Prostate gland (tissue), 2 donors: ENCODE measurements around the gene OGT. TPM values are rescaled to one million over a fixed set of nuclear protein-coding genes. Genes with fewer than 3 reads are reported as not detected.

Source experiments
- DNase-seq: peaks from one replicate; pipeline ENCODE4 v3.0.0-alpha.2; 2019; ENCODE audit warnings: low spot score
- H3K27ac ChIP-seq, 2 donors: fragments of 200-600 bp; sonication (generic); 2 replicates each; pipeline ENCODE4 v1.5.1; 2017 to 2019
- H3K27me3 ChIP-seq: fragments of 200-600 bp; sonication (generic); replicated peaks from 2 replicates; pipeline ENCODE4 v1.5.1; 2019; ENCODE audit not compliant: insufficient read depth
- H3K36me3 ChIP-seq, 2 donors: fragments of 200-600 bp; sonication (generic); 1 replicate in 1 of 2; 2 replicates in 1 of 2; pipeline versions ENCODE4 v1.5.1 to v1.8.1; 2017 to 2019
- H3K4me1 ChIP-seq: fragments of 200-600 bp; sonication (generic); replicated peaks from 2 replicates; pipeline ENCODE4 v1.5.1; 2019
- H3K4me3 ChIP-seq, 2 donors: fragments of 200-600 bp; sonication (generic); 2 replicates each; pipeline ENCODE4 v1.5.1; 2017 to 2019
- H3K9me3 ChIP-seq: fragments of 200-600 bp; sonication (generic); 2 replicates; pipeline ENCODE4 v1.5.1; 2017
- CTCF ChIP-seq, 4 experiments: fragments of 200-600 bp in 2 of 4; fragments of 450-650 bp in 2 of 4; sonication (generic) in 2 of 4; IDR thresholded peaks; 1 replicate in 3 of 4; 2 replicates in 1 of 4; pipeline ENCODE4 v1.5.1; 2016 to 2019; ENCODE audit warnings: antibody characterized with exemption in 4 of 4, mild to moderate bottlenecking in 2 of 4, moderate library complexity in 2 of 4
- POLR2A ChIP-seq: fragments of 450-650 bp; IDR thresholded peaks from one replicate; pipeline ENCODE4 v1.6.1; 2016; ENCODE audit warnings: antibody characterized with exemption, mild to moderate bottlenecking
- POLR2AphosphoS5 ChIP-seq: sonication (generic); formaldehyde crosslinking; IDR thresholded peaks from one replicate; pipeline ENCODE4 v1.6.1; 2017; ENCODE audit warnings: antibody characterized with exemption
- WGBS: methylation state at CpG from one replicate; pipeline ENCODE4 v1.1.5; 2018; 5-methylcytosine and 5-hydroxymethylcytosine counted together
- intact Hi-C: fragments of 100-400 bp; cut with DNase I; formaldehyde crosslinking; loops from one replicate; pipeline ENCODE4 v1.14.2; 2022
- total RNA-seq, 2 donors: library from RNA; depleted of rRNA; stranded (reverse); fragments of >200 nt; gene quantifications; one replicate each; pipeline ENCODE4 v1.1.0, GENCODE V29; 2016

OGT gene
- total RNA-seq = 100 to 1,000 TPM in 1 of 2 donors, 10 to 100 TPM in 1; 68.0 to 126 TPM

GRCh38 chrX:71532753-71533425, at the start of gene OGT:
TSS of gene OGT (plus strand) at chrX:71533104. CDS start at chrX:71533300, 196 bp downstream.
- Histone ChIP-seq H3K27ac (peak within 1 kb of the TSS; percentile 83 to 87), H3K27me3 (no peaks in the 10 kb centered on the region), H3K36me3 (no peaks in the 10 kb centered on the region), H3K4me3 (peak within 1 kb of the TSS; percentile 53 to 57), H3K9me3 (no peaks in the 10 kb centered on the region), H3K4me1 (no peaks in the 10 kb centered on the region)
- intact Hi-C loops = no loop called here
- peak; percentile 63 for TF ChIP-seq POLR2A
- TF ChIP-seq CTCF (IDR thresholded peaks at IDR 0.05) = no peak
- TF ChIP-seq POLR2AphosphoS5 = peak; percentile 88
- peak; percentile 92 for DNase-seq
- WGBS = 0% methylated on average over 24 of the region's 47 CpGs

GRCh38 chrX:71487814-71488213, 45.1 kb upstream of the OGT start:
- intact Hi-C loops = no loop called here
- Histone ChIP-seq H3K4me3 (no peak overlapping the region), H3K27me3 (no peaks in the 10 kb centered on the region), H3K9me3 (no peaks in the 10 kb centered on the region), H3K36me3 (no peaks in the 10 kb centered on the region), H3K4me1 (no peaks in the 10 kb centered on the region), H3K27ac (no peak overlapping the region)
- DNase-seq = no peak
- TF ChIP-seq POLR2A = no peak
- no peak for TF ChIP-seq POLR2AphosphoS5
- no peak for TF ChIP-seq CTCF (IDR thresholded peaks at IDR 0.05)

GRCh38 chrX:71489540-71489939, 43.4 kb upstream of the OGT start:
- H3K27me3 ChIP-seq = no peaks in the 10 kb centered on the region
- TF ChIP-seq POLR2AphosphoS5 (no peak), POLR2A (no peak), CTCF (IDR thresholded peaks at IDR 0.05) (no peak)
- no peaks in the 10 kb centered on the region for H3K4me1 ChIP-seq
- intact Hi-C loops = no loop called here
- no peak overlapping the region for H3K4me3 ChIP-seq
- no peaks in the 10 kb centered on the region for H3K9me3 ChIP-seq
- H3K36me3 ChIP-seq = no peaks in the 10 kb centered on the region
- DNase-seq = no peak
- 82% methylated on average over 5 of the region's 5 CpGs for WGBS
- no peak overlapping the region for H3K27ac ChIP-seq

GRCh38 chrX:71492231-71493065, 40.5 kb upstream of the OGT start:
- Histone ChIP-seq H3K27ac (no peak overlapping the region), H3K4me1 (no peaks in the 10 kb centered on the region), H3K4me3 (peak overlapping the region; percentile 32 to 38), H3K27me3 (no peaks in the 10 kb centered on the region), H3K9me3 (no peaks in the 10 kb centered on the region), H3K36me3 (no peaks in the 10 kb centered on the region)
- TF ChIP-seq POLR2A (no peak), CTCF (IDR thresholded peaks at IDR 0.05) (no peak), POLR2AphosphoS5 (no peak)
- DNase-seq = peak; percentile 8
- intact Hi-C loops = no loop called here
- 16% methylated on average over 19 of the region's 76 CpGs for WGBS
